OCI-LY3 (cell line): ENCODE measurements around the gene XYLB.

Experiments
- H2AFZ ChIP-seq: fragments of 200-600, 300-600 bp; shearing (Covaris generic); 2 replicates; pipeline ENCODE4 v1.6.0; 2014; ENCODE audit warnings: antibody characterized with exemption, low read depth, low read length
- H3K27ac ChIP-seq: fragments of 200-600, 300-600 bp; sonication (generic); 2 replicates; pipeline ENCODE4 v1.5.1; 2014; ENCODE audit warnings: mild to moderate bottlenecking, low read length, moderate library complexity, mixed read lengths
- H3K27me3 ChIP-seq: fragments of 200-600, 300-600 bp; sonication (generic); 2 replicates; pipeline ENCODE4 v1.6.1; 2014; ENCODE audit warnings: low read depth, low read length, mixed read lengths
- H3K36me3 ChIP-seq: fragments of 200-600, 300-600 bp; sonication (generic); replicated peaks from 2 replicates; pipeline ENCODE3; 2014; ENCODE audit warnings: low read depth, low read length, mixed read lengths
- H3K4me1 ChIP-seq: fragments of 300-600, 200-600 bp; sonication (generic); 2 replicates; pipeline ENCODE4 v1.6.1; 2014; ENCODE audit warnings: low read length, mixed read lengths
- H3K4me2 ChIP-seq: fragments of 200-600, 300-600 bp; sonication (generic); 2 replicates; pipeline ENCODE4 v1.6.1; 2014; ENCODE audit warnings: low read length, mixed read lengths
- H3K4me3 ChIP-seq: fragments of 300-600, 200-600 bp; sonication (generic); 2 replicates; pipeline ENCODE4 v1.5.1; 2014; ENCODE audit warnings: antibody characterized with exemption, mild to moderate bottlenecking, low read length, moderate library complexity
- H3K79me2 ChIP-seq: fragments of 300-600, 200-600 bp; shearing (Covaris generic); 2 replicates; pipeline ENCODE4 v1.6.1; 2014; ENCODE audit warnings: mild to moderate bottlenecking, low read length, mixed read lengths
- H3K9ac ChIP-seq: fragments of 300-600, 200-600 bp; shearing (Covaris generic); 2 replicates; pipeline ENCODE4 v1.6.0; 2014; ENCODE audit warnings: mild to moderate bottlenecking, low read length, moderate library complexity
- H3K9me3 ChIP-seq: fragments of 200-600, 300-600 bp; shearing (Covaris generic); 2 replicates; pipeline ENCODE4 v1.6.1; 2014; ENCODE audit warnings: low read length, mixed read lengths; ENCODE audit not compliant: insufficient read depth
- H4K20me1 ChIP-seq: fragments of 200-600, 300-600 bp; sonication (generic); 2 replicates; pipeline ENCODE4 v1.6.1; 2016; ENCODE audit warnings: low read length, mixed read lengths; ENCODE audit not compliant: insufficient read depth
- EZH2phosphoT487 ChIP-seq: fragments of 200-600 bp; shearing (Covaris generic); IDR thresholded peaks from 2 replicates; pipeline ENCODE4 v1.6.1; 2018; ENCODE audit warnings: antibody characterized with exemption, mixed run types, low read depth
- TF ChIP-seq, protein P1 (sequence below): fragments of 200-600, 300-600 bp; sonication (generic); IDR thresholded peaks from 2 replicates; pipeline ENCODE4 v1.5.1; 2014; ENCODE audit warnings: antibody characterized with exemption, low read length, low read depth

Gene XYLB

DNA sequence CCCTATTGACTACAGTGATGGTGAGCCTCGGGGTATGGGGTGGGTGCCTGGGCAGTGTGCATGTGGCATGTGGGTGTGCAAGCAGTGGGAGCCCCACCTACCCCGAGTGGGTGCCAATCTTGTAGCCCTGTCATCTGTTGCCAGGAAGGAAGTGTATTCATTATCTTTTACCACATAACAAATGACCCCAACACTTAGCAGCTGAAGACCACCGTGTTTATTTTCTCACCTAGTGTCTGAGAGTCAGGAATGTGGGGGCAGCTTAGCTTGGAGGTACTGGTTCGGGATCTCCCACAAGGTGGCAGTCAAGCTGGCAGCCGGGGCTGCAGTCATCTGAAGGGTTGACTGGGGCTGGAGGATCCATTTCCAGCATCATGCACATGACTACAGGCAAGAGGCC, 21.7 kb downstream of the XYLB start:
- H3K27ac ChIP-seq: no peak overlapping the region
- H3K4me2 ChIP-seq: no peak overlapping the region
- H3K4me3 ChIP-seq: no peak overlapping the region
- H3K79me2 ChIP-seq: no peaks in the 10 kb centered on the region
- H3K9me3 ChIP-seq: no peaks in the 10 kb centered on the region
- peaks cover 60% of the 10 kb centered on the region for H3K36me3 ChIP-seq
- H3K27me3 ChIP-seq: no peaks in the 10 kb centered on the region
- H3K4me1 ChIP-seq: no peaks in the 10 kb centered on the region
- H4K20me1 ChIP-seq: no peaks in the 10 kb centered on the region; the same call in 1 of the 2 replicates
- no peak overlapping the region for H2AFZ ChIP-seq
- no peak overlapping the region for H3K9ac ChIP-seq
- TF ChIP-seq EZH2phosphoT487: no peak
- TF ChIP-seq, protein P1, sequence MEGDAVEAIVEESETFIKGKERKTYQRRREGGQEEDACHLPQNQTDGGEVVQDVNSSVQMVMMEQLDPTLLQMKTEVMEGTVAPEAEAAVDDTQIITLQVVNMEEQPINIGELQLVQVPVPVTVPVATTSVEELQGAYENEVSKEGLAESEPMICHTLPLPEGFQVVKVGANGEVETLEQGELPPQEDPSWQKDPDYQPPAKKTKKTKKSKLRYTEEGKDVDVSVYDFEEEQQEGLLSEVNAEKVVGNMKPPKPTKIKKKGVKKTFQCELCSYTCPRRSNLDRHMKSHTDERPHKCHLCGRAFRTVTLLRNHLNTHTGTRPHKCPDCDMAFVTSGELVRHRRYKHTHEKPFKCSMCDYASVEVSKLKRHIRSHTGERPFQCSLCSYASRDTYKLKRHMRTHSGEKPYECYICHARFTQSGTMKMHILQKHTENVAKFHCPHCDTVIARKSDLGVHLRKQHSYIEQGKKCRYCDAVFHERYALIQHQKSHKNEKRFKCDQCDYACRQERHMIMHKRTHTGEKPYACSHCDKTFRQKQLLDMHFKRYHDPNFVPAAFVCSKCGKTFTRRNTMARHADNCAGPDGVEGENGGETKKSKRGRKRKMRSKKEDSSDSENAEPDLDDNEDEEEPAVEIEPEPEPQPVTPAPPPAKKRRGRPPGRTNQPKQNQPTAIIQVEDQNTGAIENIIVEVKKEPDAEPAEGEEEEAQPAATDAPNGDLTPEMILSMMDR: peak; percentile 19

DNA sequence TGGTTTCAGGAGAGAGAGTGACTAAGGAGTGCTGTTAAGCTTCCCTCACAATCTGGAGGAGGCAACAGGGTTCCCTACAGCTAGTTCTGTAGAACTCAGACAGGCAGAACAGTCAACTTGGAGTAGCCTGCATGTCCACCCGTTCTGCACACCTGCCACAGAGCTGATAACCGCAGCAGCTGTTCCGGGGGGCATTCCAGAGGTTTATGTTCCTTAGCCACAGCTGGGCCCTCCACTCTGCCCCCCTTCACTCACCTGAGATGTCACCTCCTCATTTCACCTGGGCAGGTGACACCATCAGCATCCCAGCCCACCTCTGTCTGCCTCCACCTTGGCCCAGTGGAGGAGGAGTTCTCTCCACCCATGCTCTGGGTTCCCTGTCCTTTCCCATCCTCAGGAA, 22.6 kb downstream of the XYLB start:
- H3K36me3 ChIP-seq: peaks cover 68% of the 10 kb centered on the region
- no peaks in the 10 kb centered on the region for H3K27me3 ChIP-seq
- H3K27ac ChIP-seq: no peak overlapping the region
- H3K9me3 ChIP-seq: no peaks in the 10 kb centered on the region
- TF ChIP-seq EZH2phosphoT487: no peak
- TF ChIP-seq, protein P1: no peak
- H4K20me1 ChIP-seq: no peaks in the 10 kb centered on the region; the same call in 1 of the 2 replicates
- H3K79me2 ChIP-seq: no peaks in the 10 kb centered on the region
- no peak overlapping the region for H3K4me2 ChIP-seq
- no peaks in the 10 kb centered on the region for H3K4me1 ChIP-seq
- no peak overlapping the region for H2AFZ ChIP-seq
- H3K9ac ChIP-seq: no peak overlapping the region
- no peak overlapping the region for H3K4me3 ChIP-seq

DNA sequence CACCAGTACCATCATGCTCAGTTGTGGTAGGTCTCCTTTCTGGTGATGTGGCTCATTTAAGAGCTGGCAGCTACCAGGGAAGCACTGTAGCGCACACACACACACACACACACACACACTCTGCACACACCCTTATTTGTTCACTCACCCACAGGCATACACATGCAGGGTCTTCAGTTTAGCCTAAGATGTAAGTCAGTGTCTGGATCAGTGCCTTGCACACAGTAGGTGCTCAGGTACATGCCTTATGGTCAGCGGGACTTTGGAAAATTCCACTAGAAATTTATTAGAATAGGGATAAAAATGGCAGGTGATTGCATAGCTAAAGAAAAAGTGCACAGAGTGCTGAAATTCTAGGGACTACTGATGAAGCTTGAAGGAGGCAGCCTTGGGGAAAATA, 23.6 kb downstream of the XYLB start:
- Histone ChIP-seq H3K9ac (no peak overlapping the region), H3K79me2 (no peaks in the 10 kb centered on the region), H3K9me3 (no peaks in the 10 kb centered on the region), H3K4me2 (no peak overlapping the region), H3K27me3 (no peaks in the 10 kb centered on the region), H4K20me1 (no peaks in the 10 kb centered on the region; the same call in 1 of the 2 replicates), H3K36me3 (peaks cover 69% of the 10 kb centered on the region), H3K27ac (no peak overlapping the region), H3K4me3 (no peak overlapping the region), H3K4me1 (no peaks in the 10 kb centered on the region), H2AFZ (no peak overlapping the region)
- TF ChIP-seq EZH2phosphoT487: no peak
- TF ChIP-seq, protein P1: no peak

DNA sequence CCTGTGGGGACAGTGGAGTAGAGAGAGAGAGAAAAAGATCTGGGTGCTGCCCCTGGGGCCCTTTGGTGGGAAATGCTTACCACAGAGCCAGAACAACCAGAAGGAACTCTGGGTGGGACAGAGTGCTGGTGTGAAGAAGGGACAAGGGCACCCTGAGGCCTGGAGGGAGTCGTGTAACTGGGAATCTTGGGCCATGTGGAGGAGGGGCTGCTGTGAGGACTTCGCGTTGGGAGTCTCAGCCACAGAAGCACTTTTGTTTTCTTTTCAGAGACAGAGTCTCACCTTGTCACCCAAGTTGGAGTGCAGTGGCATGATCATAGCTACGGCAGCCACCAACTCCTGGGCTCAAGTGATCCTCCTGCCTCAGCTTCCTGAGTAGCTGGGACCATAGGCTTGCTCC, 24.3 kb downstream of the XYLB start:
- Histone ChIP-seq H3K4me1 (no peaks in the 10 kb centered on the region), H3K9me3 (no peaks in the 10 kb centered on the region), H3K36me3 (peaks cover 63% of the 10 kb centered on the region), H2AFZ (no peak overlapping the region), H4K20me1 (no peaks in the 10 kb centered on the region; the same call in 1 of the 2 replicates), H3K4me3 (no peak overlapping the region), H3K79me2 (no peaks in the 10 kb centered on the region), H3K9ac (no peak overlapping the region), H3K4me2 (no peak overlapping the region), H3K27ac (no peak overlapping the region), H3K27me3 (no peaks in the 10 kb centered on the region)
- no peak for TF ChIP-seq EZH2phosphoT487
- TF ChIP-seq, protein P1: no peak
